ENCODE data around the gene KANSL1. TPM values are rescaled to one million over a fixed set of nuclear protein-coding genes. Genes with fewer than 3 reads are reported as not detected.
"Not testable (repeated sequence)": the region's sequence is repeated elsewhere in the genome, so short reads cannot be mapped to it uniquely, and the experiment has no call there.

Gene KANSL1, protein sequence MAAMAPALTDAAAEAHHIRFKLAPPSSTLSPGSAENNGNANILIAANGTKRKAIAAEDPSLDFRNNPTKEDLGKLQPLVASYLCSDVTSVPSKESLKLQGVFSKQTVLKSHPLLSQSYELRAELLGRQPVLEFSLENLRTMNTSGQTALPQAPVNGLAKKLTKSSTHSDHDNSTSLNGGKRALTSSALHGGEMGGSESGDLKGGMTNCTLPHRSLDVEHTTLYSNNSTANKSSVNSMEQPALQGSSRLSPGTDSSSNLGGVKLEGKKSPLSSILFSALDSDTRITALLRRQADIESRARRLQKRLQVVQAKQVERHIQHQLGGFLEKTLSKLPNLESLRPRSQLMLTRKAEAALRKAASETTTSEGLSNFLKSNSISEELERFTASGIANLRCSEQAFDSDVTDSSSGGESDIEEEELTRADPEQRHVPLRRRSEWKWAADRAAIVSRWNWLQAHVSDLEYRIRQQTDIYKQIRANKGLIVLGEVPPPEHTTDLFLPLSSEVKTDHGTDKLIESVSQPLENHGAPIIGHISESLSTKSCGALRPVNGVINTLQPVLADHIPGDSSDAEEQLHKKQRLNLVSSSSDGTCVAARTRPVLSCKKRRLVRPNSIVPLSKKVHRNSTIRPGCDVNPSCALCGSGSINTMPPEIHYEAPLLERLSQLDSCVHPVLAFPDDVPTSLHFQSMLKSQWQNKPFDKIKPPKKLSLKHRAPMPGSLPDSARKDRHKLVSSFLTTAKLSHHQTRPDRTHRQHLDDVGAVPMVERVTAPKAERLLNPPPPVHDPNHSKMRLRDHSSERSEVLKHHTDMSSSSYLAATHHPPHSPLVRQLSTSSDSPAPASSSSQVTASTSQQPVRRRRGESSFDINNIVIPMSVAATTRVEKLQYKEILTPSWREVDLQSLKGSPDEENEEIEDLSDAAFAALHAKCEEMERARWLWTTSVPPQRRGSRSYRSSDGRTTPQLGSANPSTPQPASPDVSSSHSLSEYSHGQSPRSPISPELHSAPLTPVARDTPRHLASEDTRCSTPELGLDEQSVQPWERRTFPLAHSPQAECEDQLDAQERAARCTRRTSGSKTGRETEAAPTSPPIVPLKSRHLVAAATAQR (N-terminal part only)
- 114 and 136 TPM in 2 replicates for total RNA-seq (ENCODE audit: low replicate concordance)

DNA sequence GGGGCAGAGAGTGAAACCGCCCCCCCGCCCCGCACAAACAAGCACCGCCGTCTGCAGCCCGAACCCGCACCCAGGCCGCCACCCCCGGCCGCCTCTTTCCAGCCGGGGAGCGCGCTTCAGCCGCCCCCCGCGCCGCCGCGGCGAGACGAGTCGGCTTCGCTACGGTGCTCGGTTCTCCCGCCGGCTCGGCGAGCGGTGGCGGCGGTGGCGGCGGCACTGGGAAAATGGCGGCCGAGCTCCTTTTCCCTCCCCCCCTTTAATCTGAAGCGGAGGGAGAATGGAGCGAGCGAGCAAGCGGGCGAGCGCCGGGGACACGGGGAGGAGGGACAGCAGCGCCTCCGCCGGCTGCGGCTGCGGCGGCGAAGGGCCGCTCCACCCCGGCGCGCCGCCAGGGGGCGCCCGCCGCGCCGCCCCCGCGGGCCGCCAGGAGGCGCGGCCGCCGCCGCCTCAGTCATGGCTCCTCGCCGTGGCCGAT is at the start of gene KANSL1:
Gene KANSL1, minus strand, starts transcription at position 279 of the 475 bp plus-strand sequence. CDS start 21,286 bp downstream, outside the sequence.
- Histone ChIP-seq H3K4me2 (peak within 1 kb of the TSS; percentile 89), H2AFZ (replicated peaks) (peak within 1 kb of the TSS; percentile 91), H3F3A (ENCODE audit: low read depth) (peaks cover 48% of the 10 kb centered on the region), H3K79me2 (ENCODE audit: low read depth) (peaks cover 93% of the 10 kb centered on the region), H3K4me1 (peaks cover 32% of the 10 kb centered on the region), H3K36me3 (no peaks in the 10 kb centered on the region), H3K9ac (peak within 1 kb of the TSS; percentile 95), H4K20me1 (ENCODE audit: low read depth) (peaks cover 65% of the 10 kb centered on the region), H3K27ac (peak within 1 kb of the TSS; percentile 100), H3K27me3 (no peaks in the 10 kb centered on the region), H3K4me3 (peak within 1 kb of the TSS; percentile 98), H3K9me3 (ENCODE audit: low read depth) (no peaks in the 10 kb centered on the region)
- peak; percentile 32 for TF ChIP-seq EZH2phosphoT487 (IDR thresholded peaks at IDR 0.05)
- TF ChIP-seq, protein P1, sequence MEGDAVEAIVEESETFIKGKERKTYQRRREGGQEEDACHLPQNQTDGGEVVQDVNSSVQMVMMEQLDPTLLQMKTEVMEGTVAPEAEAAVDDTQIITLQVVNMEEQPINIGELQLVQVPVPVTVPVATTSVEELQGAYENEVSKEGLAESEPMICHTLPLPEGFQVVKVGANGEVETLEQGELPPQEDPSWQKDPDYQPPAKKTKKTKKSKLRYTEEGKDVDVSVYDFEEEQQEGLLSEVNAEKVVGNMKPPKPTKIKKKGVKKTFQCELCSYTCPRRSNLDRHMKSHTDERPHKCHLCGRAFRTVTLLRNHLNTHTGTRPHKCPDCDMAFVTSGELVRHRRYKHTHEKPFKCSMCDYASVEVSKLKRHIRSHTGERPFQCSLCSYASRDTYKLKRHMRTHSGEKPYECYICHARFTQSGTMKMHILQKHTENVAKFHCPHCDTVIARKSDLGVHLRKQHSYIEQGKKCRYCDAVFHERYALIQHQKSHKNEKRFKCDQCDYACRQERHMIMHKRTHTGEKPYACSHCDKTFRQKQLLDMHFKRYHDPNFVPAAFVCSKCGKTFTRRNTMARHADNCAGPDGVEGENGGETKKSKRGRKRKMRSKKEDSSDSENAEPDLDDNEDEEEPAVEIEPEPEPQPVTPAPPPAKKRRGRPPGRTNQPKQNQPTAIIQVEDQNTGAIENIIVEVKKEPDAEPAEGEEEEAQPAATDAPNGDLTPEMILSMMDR (IDR thresholded peaks at IDR 0.05) = no peak
- Mint-ChIP-seq H3K9me3 (peaks cover 14% of the 10 kb centered on the region), H3K4me1 (peaks cover 31% of the 10 kb centered on the region), H3K27me3 (ENCODE audit: insufficient read depth, low read depth) (peaks cover 2% of the 10 kb centered on the region), H3K36me3 (peaks cover 21% of the 10 kb centered on the region), H3K27ac (peak within 1 kb of the TSS; percentile 98), H3K4me3 (peak within 1 kb of the TSS; percentile 92)
- peak; percentile 99 for DNase-seq (ENCODE audit: low spot score)

DNA sequence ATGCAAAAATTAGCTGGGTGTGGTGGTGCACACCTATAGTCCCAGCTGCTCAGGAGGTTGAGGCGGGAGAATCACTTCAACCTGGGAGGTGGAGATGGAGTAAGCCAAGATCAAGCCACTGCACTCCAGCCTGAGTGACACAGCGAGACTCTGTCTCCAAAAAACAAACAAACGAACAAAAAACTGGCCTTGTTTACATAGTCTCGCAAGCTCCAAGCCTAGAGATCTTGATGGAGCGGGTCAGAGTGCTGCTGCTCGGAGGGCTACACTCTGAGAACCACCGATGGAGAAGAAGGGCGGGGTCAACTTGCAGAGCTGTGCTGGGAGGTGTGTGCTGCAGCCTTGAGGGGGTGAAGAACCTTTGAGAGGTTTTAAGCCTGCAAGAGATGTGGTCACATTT is 38.1 kb upstream of the KANSL1 start:
- H3K9me3 ChIP-seq (ENCODE audit: low read depth); H3K4me1 ChIP-seq; H3K79me2 ChIP-seq (ENCODE audit: low read depth); H3K4me3 Mint-ChIP-seq; H3K27me3 Mint-ChIP-seq (ENCODE audit: insufficient read depth, low read depth); DNase-seq (ENCODE audit: low spot score); H3K9me3 Mint-ChIP-seq; H3F3A ChIP-seq (ENCODE audit: low read depth); H3K36me3 ChIP-seq; H3K4me3 ChIP-seq; H2AFZ ChIP-seq (replicated peaks); H3K27me3 ChIP-seq; H3K4me2 ChIP-seq; H4K20me1 ChIP-seq (ENCODE audit: low read depth); H3K27ac Mint-ChIP-seq; H3K9ac ChIP-seq; H3K27ac ChIP-seq; H3K36me3 Mint-ChIP-seq; H3K4me1 Mint-ChIP-seq: not testable (repeated sequence)

DNA sequence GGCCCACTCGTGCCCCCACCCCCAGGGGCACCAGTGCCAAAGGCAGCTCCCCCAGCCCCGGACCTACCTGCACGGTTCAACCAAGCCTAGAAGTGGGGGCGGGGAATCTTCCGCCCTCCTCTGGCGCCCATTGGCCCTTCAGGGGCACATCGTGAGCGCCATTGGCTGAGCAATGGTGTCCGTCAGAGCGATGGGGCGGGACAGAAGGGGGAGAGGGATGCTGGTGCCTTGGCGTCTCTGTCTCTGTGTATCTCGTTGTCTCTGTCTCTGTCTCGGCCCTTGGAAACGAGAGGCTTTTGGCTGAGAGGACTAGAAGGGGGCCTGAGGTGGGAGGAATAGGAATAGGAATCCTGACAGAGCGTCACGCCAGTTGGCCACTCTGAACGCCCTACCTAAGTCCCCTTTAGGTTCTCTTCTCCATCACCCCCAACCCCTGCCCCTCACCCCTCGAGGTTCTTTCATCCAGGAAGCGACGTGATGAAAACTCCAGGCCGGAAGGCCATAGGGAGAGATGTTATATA is 32.1 kb upstream of the KANSL1 start:
- not testable (repeated sequence) for H3K36me3 ChIP-seq; H3K27me3 Mint-ChIP-seq (ENCODE audit: insufficient read depth, low read depth); H3K27ac ChIP-seq; H3K36me3 Mint-ChIP-seq; H2AFZ ChIP-seq (replicated peaks); H3K4me1 Mint-ChIP-seq; H3F3A ChIP-seq (ENCODE audit: low read depth); H3K9ac ChIP-seq; H4K20me1 ChIP-seq (ENCODE audit: low read depth); H3K27me3 ChIP-seq; H3K9me3 Mint-ChIP-seq; H3K9me3 ChIP-seq (ENCODE audit: low read depth); H3K4me1 ChIP-seq
- DNase-seq (ENCODE audit: low spot score) = peak; percentile 96
- peak overlapping the region; percentile 95 for H3K27ac Mint-ChIP-seq
- Histone ChIP-seq H3K4me2 (peak overlapping the region; percentile 74), H3K79me2 (ENCODE audit: low read depth) (peaks cover 14% of the 10 kb centered on the region), H3K4me3 (peak overlapping the region; percentile 74)
- peak overlapping the region; percentile 93 for H3K4me3 Mint-ChIP-seq

DNA sequence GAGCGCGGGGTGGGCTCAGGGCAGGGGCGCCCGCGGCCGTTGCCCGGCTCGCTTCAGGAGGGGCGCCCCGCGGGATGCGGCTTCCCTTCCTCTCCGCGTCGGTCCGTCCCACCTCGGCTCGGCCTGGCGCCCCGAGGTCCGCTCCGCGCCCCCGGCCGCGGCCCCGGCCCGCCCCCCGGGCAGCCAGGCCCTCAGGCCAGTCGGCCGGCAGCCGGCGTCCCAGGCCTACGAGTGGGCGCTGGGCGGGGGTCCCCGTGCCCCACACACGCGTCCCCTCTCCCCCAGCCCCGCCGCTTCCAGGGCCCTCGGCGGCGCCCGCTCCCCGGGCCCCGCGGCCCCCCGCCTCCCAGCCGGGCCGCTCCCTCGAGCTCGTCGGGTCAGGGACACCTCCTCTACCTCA is 31.6 kb upstream of the KANSL1 start:
- H3K4me1 ChIP-seq; H3K27me3 ChIP-seq; H3K27me3 Mint-ChIP-seq (ENCODE audit: insufficient read depth, low read depth); H3K27ac ChIP-seq; H3K27ac Mint-ChIP-seq; H2AFZ ChIP-seq (replicated peaks); H3K36me3 Mint-ChIP-seq; H4K20me1 ChIP-seq (ENCODE audit: low read depth); H3F3A ChIP-seq (ENCODE audit: low read depth); H3K9me3 Mint-ChIP-seq; H3K9me3 ChIP-seq (ENCODE audit: low read depth); H3K4me1 Mint-ChIP-seq; H3K9ac ChIP-seq; H3K36me3 ChIP-seq: not testable (repeated sequence)
- peak; percentile 67 for DNase-seq (ENCODE audit: low spot score)
- peak overlapping the region; percentile 93 for H3K4me3 Mint-ChIP-seq
- H3K4me3 ChIP-seq = peak overlapping the region; percentile 74
- peak overlapping the region; percentile 74 for H3K4me2 ChIP-seq
- H3K79me2 ChIP-seq (ENCODE audit: low read depth) = peaks cover 19% of the 10 kb centered on the region

DNA sequence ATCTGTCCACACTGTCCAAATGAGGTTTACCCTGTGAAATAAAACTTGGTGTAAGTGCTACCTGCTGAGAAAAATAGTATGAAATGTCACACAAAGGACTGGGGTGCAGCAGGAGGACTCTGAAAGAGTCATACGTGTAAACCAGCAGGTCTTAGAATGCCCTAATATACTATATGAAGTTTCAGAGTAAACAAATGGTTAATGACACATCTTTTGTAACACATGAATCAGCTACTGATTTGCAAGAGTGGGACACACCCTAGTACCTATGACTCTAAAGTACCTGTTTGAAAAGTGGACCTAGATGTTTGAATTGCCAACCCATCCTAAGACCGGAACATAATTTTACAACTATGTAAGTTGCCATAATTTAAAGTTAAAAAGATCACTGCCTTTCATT is 29.8 kb upstream of the KANSL1 start:
- not testable (repeated sequence) for DNase-seq (ENCODE audit: low spot score); H4K20me1 ChIP-seq (ENCODE audit: low read depth); H3K4me2 ChIP-seq; H3K4me1 Mint-ChIP-seq; H3K36me3 ChIP-seq; H3K4me3 Mint-ChIP-seq; H3K9me3 Mint-ChIP-seq; H3K9me3 ChIP-seq (ENCODE audit: low read depth); H3K9ac ChIP-seq; H3K27ac ChIP-seq; H3K4me1 ChIP-seq; H2AFZ ChIP-seq (replicated peaks); H3K4me3 ChIP-seq; H3K27me3 Mint-ChIP-seq (ENCODE audit: insufficient read depth, low read depth); H3K36me3 Mint-ChIP-seq; H3K27ac Mint-ChIP-seq; H3K27me3 ChIP-seq; H3F3A ChIP-seq (ENCODE audit: low read depth)
- H3K79me2 ChIP-seq (ENCODE audit: low read depth) = peaks cover 37% of the 10 kb centered on the region
